ENCODE measurements around the gene CD302. TPM values are rescaled to one million over a fixed set of nuclear protein-coding genes. Genes with fewer than 3 reads are reported as not detected.

CD302 gene
- total and polyA plus RNA-seq, 2 of the 4 experiments (the other 2 are of a cell fraction): 3.8 to 4.0 TPM

DNA sequence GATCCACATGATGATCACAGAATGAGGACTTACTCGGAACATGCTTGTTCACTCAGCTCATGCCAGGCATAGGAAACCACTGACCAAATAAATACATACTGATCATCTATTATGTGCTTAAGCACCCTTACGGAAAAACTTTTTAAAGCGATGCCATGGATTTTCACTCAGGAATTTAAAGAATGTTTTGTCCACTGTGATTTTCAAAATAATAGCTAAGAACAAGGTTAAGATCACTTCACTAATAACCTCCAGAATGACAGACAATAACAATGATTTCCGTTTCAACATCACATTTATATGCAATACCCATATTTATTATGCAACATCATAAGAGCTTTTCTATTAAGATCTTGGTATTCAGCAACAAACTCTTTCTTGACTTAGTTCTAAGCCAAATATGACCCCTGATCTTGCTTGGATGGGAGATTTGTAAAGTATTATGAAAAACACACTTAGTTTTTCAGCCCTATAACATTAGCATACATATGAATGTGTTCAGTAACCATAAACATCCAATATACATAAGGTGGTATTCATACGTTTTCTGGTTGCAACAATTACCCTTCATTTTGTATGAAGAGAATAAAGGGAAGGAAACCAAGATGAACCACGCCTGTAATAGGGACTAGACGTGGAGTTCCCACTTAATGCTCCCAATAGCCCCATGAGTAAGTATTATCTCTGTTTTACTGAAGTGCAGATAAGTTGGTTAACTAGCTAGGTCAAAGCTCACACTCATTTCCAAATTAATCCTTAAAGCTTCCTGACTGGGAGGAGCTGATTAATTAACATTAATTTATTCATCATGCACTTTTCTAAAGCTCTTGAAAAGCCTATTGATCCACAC lies 1.9 kb downstream of the CD302 start:
- CTCF ChIA-PET: interaction anchor here (0.6 to 1.7 kb wide), 2 partner anchors 12 to 261 kb away, joined by 3 to 6 read pairs; no protein-coding TSS in a partner anchor

More for the DNA sequence above, 1.9 kb downstream of the CD302 start:
- no peak overlapping the region for H3K4ac ChIP-seq (ENCODE audit: low read depth, low read length)
- 0 out of 4 replicates have a peak overlapping the region, but pooled peaks of 1 of the 2 experiments have one; percentile 1 for H4K8ac ChIP-seq (ENCODE audit: low read depth in 2 of 2, low read length in 2 of 2)
- in situ Hi-C loops (cut with MboI; ENCODE audit: low sequenced_read_pairs) (no loop called here), intact Hi-C loops (cut with micrococcal nuclease) (no loop called here), dilution Hi-C loops (cut with HindIII; ENCODE audit: low sequenced_read_pairs, unreplicated experiment) (no loop called here)
- no peak overlapping the region for H2AK5ac ChIP-seq (ENCODE audit: low read depth, low read length)
- POLR2A ChIA-PET (ENCODE audit: unreplicated experiment): no interaction called here
- H2AK9ac ChIP-seq (replicated peaks; ENCODE audit: low read depth, low read length, poor library complexity): no peak overlapping the region
- no peak overlapping the region for H3K9ac ChIP-seq (ENCODE audit: low read depth, low read length)
- no peaks in the 10 kb centered on the region for H3K9me3 ChIP-seq (ENCODE audit: control insufficient read depth, insufficient read depth, low read length)
- peaks cover 4% of the 10 kb centered on the region; the same call in 1 of the 2 replicates for H3K9me1 ChIP-seq (ENCODE audit: insufficient read depth, low read length)
- H3K27me3 ChIP-seq (ENCODE audit: control insufficient read depth, insufficient read depth, low read length): 0 out of 2 replicates have a peak, but pooled peaks cover 2% of the 10 kb centered on the region
- WGBS, 2 experiments (ENCODE audit: extremely low coverage in 2 of 2, insufficient read length in 1 of 2): no CpG with 5 or more reads among the region's 7 CpGs
- H3K4me1 ChIP-seq (ENCODE audit: control insufficient read depth, insufficient read depth, low read length): peaks cover 4% of the 10 kb centered on the region
- H4K91ac ChIP-seq (ENCODE audit: insufficient read depth, low read depth, low read length): no peak overlapping the region
- peaks cover 0 to 33% of the 10 kb centered on the region in 2 experiments; a peak in 3 of 4 replicates for H3K79me1 ChIP-seq (ENCODE audit: low read depth in 1 of 2, low read length in 2 of 2)
- H2BK5ac ChIP-seq (ENCODE audit: low read depth, low read length, poor library complexity, severe bottlenecking): no peak overlapping the region
- no peak overlapping the region for H2BK20ac ChIP-seq (ENCODE audit: low read depth, low read length)
- H3K23ac ChIP-seq (ENCODE audit: low read depth, low read length): peak overlapping the region; percentile 34; the same call in 1 of the 2 replicates
- H3K4me3 ChIP-seq (ENCODE audit: insufficient read depth, low read depth, low read length): no peak overlapping the region
- ATAC-seq (ENCODE audit: low read depth): no peak
- H3K14ac ChIP-seq (replicated peaks; ENCODE audit: low read depth, low read length): peak overlapping the region; percentile 5
- TF ChIP-seq MXI1 (IDR thresholded peaks at IDR 0.05; ENCODE audit: borderline replicate concordance, low read depth, low read length) (no peak), FOS (IDR thresholded peaks at IDR 0.05; ENCODE audit: low read depth, low read length) (no peak), RCOR1 (IDR thresholded peaks at IDR 0.05; ENCODE audit: insufficient replicate concordance, low read length) (no peak), MAFK (IDR thresholded peaks at IDR 0.05; ENCODE audit: low read depth, low read length) (no peak), NFE2L2 (IDR thresholded peaks at IDR 0.05; ENCODE audit: low read depth, low read length) (no peak), CEBPB (IDR thresholded peaks at IDR 0.05; ENCODE audit: low read depth, low read length) (peak; percentile 55), BHLHE40 (IDR thresholded peaks at IDR 0.05; ENCODE audit: low read depth, low read length) (no peak)
- TF ChIP-seq, protein P1, sequence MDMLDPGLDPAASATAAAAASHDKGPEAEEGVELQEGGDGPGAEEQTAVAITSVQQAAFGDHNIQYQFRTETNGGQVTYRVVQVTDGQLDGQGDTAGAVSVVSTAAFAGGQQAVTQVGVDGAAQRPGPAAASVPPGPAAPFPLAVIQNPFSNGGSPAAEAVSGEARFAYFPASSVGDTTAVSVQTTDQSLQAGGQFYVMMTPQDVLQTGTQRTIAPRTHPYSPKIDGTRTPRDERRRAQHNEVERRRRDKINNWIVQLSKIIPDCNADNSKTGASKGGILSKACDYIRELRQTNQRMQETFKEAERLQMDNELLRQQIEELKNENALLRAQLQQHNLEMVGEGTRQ (IDR thresholded peaks at IDR 0.05; ENCODE audit: low read depth, low read length): no peak
- no peak overlapping the region for H3K4me2 ChIP-seq (ENCODE audit: low read depth, low read length)
- no peak overlapping the region for H2BK15ac ChIP-seq (ENCODE audit: low read depth, low read length)
- DNase-seq: no peak
- H3K36me3 ChIP-seq (ENCODE audit: control insufficient read depth, insufficient read depth, low read length): peaks cover 2% of the 10 kb centered on the region; the same call in 1 of the 2 replicates
- BruUV-seq (replicated peaks): TSS peak; percentile 36
- no peak overlapping the region for H2BK120ac ChIP-seq (ENCODE audit: low read depth, low read length)
- no peak overlapping the region for H4K5ac ChIP-seq (ENCODE audit: low read depth, low read length)
- peaks cover 2% of the 10 kb centered on the region; the same call in 1 of the 2 replicates for H4K20me1 ChIP-seq (ENCODE audit: insufficient read depth, low read length)
- H3K56ac ChIP-seq (ENCODE audit: extremely low read depth, insufficient read depth, low read length): no peak overlapping the region
- H2AFZ ChIP-seq (replicated peaks; ENCODE audit: low read length, poor library complexity): no peak overlapping the region
- no peak overlapping the region for H3K27ac ChIP-seq (ENCODE audit: insufficient read depth, low read length)
- H3K18ac ChIP-seq (ENCODE audit: low read depth, low read length): no peak overlapping the region
